ENCODE data around the gene DNM3. TPM values are rescaled to one million over a fixed set of nuclear protein-coding genes. Genes with fewer than 3 reads are reported as not detected.

The DNM3 gene
- total and polyA plus RNA-seq, 9 of the 15 experiments (the other 6 are each of a cell fraction or from before 2014, with no cell fraction given) = 0.08 to 0.36 (median 0.22) TPM; not detected in 1

- no peak for FAIRE-seq
- POLR2A ChIA-PET = interaction anchor here (0.6 to 3.2 kb wide), 7 partner anchors 8 to 57 kb away, joined by 3 to 11 read pairs (median 5); partner anchors contain the start of gene METTL13
- no peak overlapping the region for H3K4me2 ChIP-seq (ENCODE audit: insufficient read depth, low read length)
- CTCF ChIA-PET (ENCODE audit: low intra/inter-chr PET ratio) = interaction anchor here (0.6 to 2.7 kb wide), 7 partner anchors 14 to 631 kb away, joined by 3 to 19 read pairs (median 3); no protein-coding TSS in a partner anchor
- WGBS (ENCODE audit: insufficient coverage, low coverage, missing lambda C conversion rate) = 32% methylated on average over 3 of the region's 3 CpGs
- H3K27ac ChIP-seq (ENCODE audit: extremely low read depth, low read depth, low read length) = no peak overlapping the region
- no peak overlapping the region for H2AFZ ChIP-seq (ENCODE audit: low read depth, low read length)
- intact Hi-C loops (cut with micrococcal nuclease) (loop anchor here (1.0 to 5.0 kb wide), 2 partner anchors 184 to 596 kb away; no protein-coding TSS in a partner anchor), in situ Hi-C loops (cut with MboI) (loop anchor here (5.0 to 10.0 kb wide), 2 partner anchors 181 to 594 kb away; no protein-coding TSS in a partner anchor)
- no peaks in the 10 kb centered on the region for H3K9me1 ChIP-seq (ENCODE audit: control insufficient read depth, insufficient read depth, low read length)
- H3K9ac ChIP-seq (ENCODE audit: insufficient read depth in 1 of 2, low read depth in 2 of 2, low read length in 2 of 2) = no peak overlapping the region
- no TSS peak for BruUV-seq (replicated peaks)
- no peak for DNase-seq (ENCODE audit: extremely low read depth in 1 of 4, low spot score in 3 of 4)
- H3K36me3 ChIP-seq (ENCODE audit: control insufficient read depth, insufficient read depth, low read length) = peaks cover 22% of the 10 kb centered on the region; the same call in 1 of the 3 replicates
- H3K79me2 ChIP-seq (ENCODE audit: control insufficient read depth, insufficient read depth, low read length) = no peaks in the 10 kb centered on the region
- H3K4me3 ChIP-seq = no peak overlapping the region
- no peaks in the 10 kb centered on the region for H4K20me1 ChIP-seq (replicated peaks; ENCODE audit: control insufficient read depth, insufficient read depth, low read length)
- no peak for ATAC-seq
- no peaks in the 10 kb centered on the region for H3K9me3 ChIP-seq (replicated peaks; ENCODE audit: control insufficient read depth, insufficient read depth, low read depth, low read length)
- TF ChIP-seq HNRNPUL1 (IDR thresholded peaks at IDR 0.05; ENCODE audit: low read length) (no peak), ZNF740 (CRISPR knock-in tag; IDR thresholded peaks at IDR 0.05) (no peak), ZNF740 (tag; IDR thresholded peaks at IDR 0.05) (no peak), TFE3 (CRISPR knock-in tag; IDR thresholded peaks at IDR 0.05) (no peak), NR4A1 (CRISPR knock-in tag; IDR thresholded peaks at IDR 0.05) (no peak), NR4A1 (tag; IDR thresholded peaks at IDR 0.05) (no peak), CHAMP1 (IDR thresholded peaks at IDR 0.05) (no peak)
- no peaks in the 10 kb centered on the region for H3K27me3 ChIP-seq (ENCODE audit: control insufficient read depth in 2 of 2, insufficient read depth in 2 of 2, low read length in 2 of 2)
- peaks cover 0 to 3% of the 10 kb centered on the region in 2 experiments; a peak in 1 of 5 replicates for H3K4me1 ChIP-seq (replicated peaks in 1 of 2; ENCODE audit: control insufficient read depth in 2 of 2, insufficient read depth in 2 of 2, low read length in 2 of 2)
Measured at GRCh38 chr1:171800851-171801250, 40.4 kb upstream of the DNM3 start.
